Measurements from ENCODE around the gene MYCT1. TPM values are rescaled to one million over a fixed set of nuclear protein-coding genes. Genes with fewer than 3 reads are reported as not detected.

MYCT1 gene, protein sequence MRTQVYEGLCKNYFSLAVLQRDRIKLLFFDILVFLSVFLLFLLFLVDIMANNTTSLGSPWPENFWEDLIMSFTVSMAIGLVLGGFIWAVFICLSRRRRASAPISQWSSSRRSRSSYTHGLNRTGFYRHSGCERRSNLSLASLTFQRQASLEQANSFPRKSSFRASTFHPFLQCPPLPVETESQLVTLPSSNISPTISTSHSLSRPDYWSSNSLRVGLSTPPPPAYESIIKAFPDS
- 10 to 100 TPM in 1 of 4 donors, 1 to 10 TPM in 3; 5.3 to 13.7 (median 6.3) TPM for total RNA-seq
- polyA plus RNA-seq: 1 to 10 TPM; 4.5 to 7.3 (median 6.9) TPM
- long read RNA-seq, donor 1, partial matches to known transcripts: 1 of 2 reads
- long read RNA-seq, donor 1, other reads (novel, unspliced or antisense): 0 of 2 reads
- long read RNA-seq, donor 2, partial matches to known transcripts: 0 of 2 reads
- long read RNA-seq, donor 2, other reads (novel, unspliced or antisense): 2 of 2 reads

DNA sequence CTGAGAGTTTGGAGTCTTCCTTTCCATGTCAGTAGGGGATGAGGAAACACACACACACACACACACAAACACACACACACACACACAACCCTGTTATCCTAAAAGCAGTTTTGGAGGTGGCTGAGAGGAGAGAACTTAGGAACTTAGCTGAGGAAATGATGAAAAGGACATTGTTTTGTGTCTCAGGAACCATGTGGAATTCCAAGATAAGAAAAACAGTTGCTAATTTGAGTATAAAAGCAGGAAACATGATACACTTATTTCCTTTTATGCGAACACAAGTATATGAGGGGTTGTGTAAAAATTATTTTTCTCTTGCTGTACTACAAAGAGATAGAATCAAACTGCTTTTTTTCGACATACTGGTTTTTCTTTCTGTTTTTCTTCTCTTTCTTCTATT is at the start of gene MYCT1:
Gene MYCT1, plus strand, starts transcription at position 264 of the 400 bp plus-strand sequence. Its CDS starts 6 bp downstream, at position 270.
- Histone ChIP-seq H3K27ac (peak within 1 kb of the TSS; percentile 13), H3K4me3 (peak within 1 kb of the TSS; percentile 44), H3K4me1 (no peaks in the 10 kb centered on the region), H3K27me3 (ENCODE audit: insufficient read depth in 3 of 3, low read length in 2 of 3) (no peaks in the 10 kb centered on the region), H3K36me3 (ENCODE audit: insufficient read depth in 1 of 2, low read depth in 1 of 2) (no peaks in the 10 kb centered on the region), H3K9me3 (no peaks in the 10 kb centered on the region)
- no peak for ATAC-seq
- intact Hi-C loops (cut with DNase I): no loop called here
- TF ChIP-seq, protein P1, sequence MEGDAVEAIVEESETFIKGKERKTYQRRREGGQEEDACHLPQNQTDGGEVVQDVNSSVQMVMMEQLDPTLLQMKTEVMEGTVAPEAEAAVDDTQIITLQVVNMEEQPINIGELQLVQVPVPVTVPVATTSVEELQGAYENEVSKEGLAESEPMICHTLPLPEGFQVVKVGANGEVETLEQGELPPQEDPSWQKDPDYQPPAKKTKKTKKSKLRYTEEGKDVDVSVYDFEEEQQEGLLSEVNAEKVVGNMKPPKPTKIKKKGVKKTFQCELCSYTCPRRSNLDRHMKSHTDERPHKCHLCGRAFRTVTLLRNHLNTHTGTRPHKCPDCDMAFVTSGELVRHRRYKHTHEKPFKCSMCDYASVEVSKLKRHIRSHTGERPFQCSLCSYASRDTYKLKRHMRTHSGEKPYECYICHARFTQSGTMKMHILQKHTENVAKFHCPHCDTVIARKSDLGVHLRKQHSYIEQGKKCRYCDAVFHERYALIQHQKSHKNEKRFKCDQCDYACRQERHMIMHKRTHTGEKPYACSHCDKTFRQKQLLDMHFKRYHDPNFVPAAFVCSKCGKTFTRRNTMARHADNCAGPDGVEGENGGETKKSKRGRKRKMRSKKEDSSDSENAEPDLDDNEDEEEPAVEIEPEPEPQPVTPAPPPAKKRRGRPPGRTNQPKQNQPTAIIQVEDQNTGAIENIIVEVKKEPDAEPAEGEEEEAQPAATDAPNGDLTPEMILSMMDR (IDR thresholded peaks at IDR 0.05): no peak
- no peak for DNase-seq
- 47 to 69% (median 57%) methylated on average over 2 of the region's 2 CpGs for WGBS, 3 donors

DNA sequence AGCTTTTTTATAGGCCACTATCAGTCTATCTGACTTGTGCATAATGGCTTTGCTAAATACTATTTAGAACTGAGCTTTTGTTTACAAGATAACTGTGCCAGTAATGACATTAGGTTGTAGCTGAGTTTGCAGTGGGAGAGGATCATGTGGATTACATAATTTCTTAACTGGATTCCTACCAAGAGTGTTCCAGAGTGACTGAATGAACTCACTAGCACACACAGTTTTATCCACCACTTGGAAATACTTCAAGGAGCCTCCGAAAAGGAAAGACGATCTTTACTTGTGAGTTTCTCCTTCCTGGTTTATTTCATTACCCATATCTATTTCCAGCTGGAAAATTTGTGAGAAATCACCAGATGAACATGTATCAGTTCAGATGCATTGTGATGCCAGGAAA is 49.6 kb upstream of the MYCT1 start:
- TF ChIP-seq, protein P1 (IDR thresholded peaks at IDR 0.05): no peak
- H3K27ac ChIP-seq: no peak overlapping the region
- 15 to 25% (median 20%) methylated on average over 2 of the region's 2 CpGs for WGBS, 3 donors
- intact Hi-C loops (cut with DNase I): loop anchor here in 1 of 2 donors (10.0 kb wide), 1 partner anchor 93 kb away; no protein-coding TSS in a partner anchor
- no peaks in the 10 kb centered on the region for H3K27me3 ChIP-seq (ENCODE audit: insufficient read depth in 3 of 3, low read length in 2 of 3)
- H3K4me1 ChIP-seq: no peaks in the 10 kb centered on the region
- DNase-seq (no peak), ATAC-seq (no peak)
- no peaks in the 10 kb centered on the region for H3K36me3 ChIP-seq (ENCODE audit: insufficient read depth in 1 of 2, low read depth in 1 of 2)
- H3K9me3 ChIP-seq: no peaks in the 10 kb centered on the region
- no peak overlapping the region for H3K4me3 ChIP-seq

DNA sequence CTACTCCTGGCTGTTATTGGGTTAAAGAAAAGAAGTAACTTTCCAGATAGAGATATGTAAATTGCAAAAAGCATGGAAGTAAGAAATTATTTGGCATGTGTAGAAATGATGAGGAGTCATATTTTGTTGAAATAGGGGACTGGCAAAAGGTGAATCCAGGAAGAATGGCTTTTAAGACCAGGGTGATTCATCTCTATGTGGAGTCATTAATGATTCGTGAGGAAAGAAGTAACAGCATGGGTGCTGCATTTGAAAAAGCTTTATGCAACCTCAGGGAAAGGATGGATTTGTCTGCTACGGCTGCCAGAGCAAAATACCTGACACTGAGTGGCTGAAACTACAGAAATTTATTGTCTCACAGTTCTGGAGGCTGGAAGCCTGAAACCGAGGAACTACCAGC is 45.7 kb upstream of the MYCT1 start:
- intact Hi-C loops (cut with DNase I): no loop called here
- H3K27ac ChIP-seq: no peak overlapping the region
- no peaks in the 10 kb centered on the region for H3K4me1 ChIP-seq
- no peaks in the 10 kb centered on the region for H3K36me3 ChIP-seq (ENCODE audit: insufficient read depth in 1 of 2, low read depth in 1 of 2)
- no peaks in the 10 kb centered on the region for H3K9me3 ChIP-seq
- TF ChIP-seq, protein P1 (IDR thresholded peaks at IDR 0.05): no peak
- 49 to 67% (median 66%) methylated on average over 3 of the region's 3 CpGs for WGBS, 3 donors
- no peaks in the 10 kb centered on the region for H3K27me3 ChIP-seq (ENCODE audit: insufficient read depth in 3 of 3, low read length in 2 of 3)
- H3K4me3 ChIP-seq: no peak overlapping the region
- no peak for DNase-seq
- no peak for ATAC-seq

DNA sequence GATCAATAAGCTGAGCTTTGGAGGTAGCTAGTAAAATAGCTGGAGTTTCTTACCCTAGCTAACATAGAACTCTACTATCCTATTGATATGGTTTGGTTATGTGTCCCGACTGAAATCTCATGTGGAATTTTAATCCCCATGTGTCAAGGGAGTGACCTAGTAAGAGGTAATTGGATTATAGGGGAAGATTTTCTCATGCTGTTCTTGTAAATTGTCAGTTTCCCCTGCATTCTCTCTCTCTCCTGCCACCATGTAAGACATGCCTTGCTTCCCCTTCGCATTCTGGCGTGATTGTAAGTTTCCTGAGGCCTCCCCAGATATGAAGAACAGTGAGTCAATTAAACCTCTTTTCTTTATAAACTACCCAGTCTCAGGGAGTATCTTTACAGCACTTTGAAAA is 35.9 kb upstream of the MYCT1 start:
- H3K4me3 ChIP-seq: no peak overlapping the region
- H3K4me1 ChIP-seq: no peaks in the 10 kb centered on the region
- WGBS, 3 donors: 84 to 92% (median 91%) methylated on average over 3 of the region's 3 CpGs
- no peaks in the 10 kb centered on the region for H3K36me3 ChIP-seq (ENCODE audit: insufficient read depth in 1 of 2, low read depth in 1 of 2)
- no peak overlapping the region for H3K27ac ChIP-seq
- DNase-seq: no peak
- TF ChIP-seq, protein P1 (IDR thresholded peaks at IDR 0.05): no peak
- intact Hi-C loops (cut with DNase I): no loop called here
- ATAC-seq: no peak
- H3K27me3 ChIP-seq (ENCODE audit: insufficient read depth in 3 of 3, low read length in 2 of 3): peaks cover 0 to 3% (median 0%) of the 10 kb centered on the region in 3 donors
- no peaks in the 10 kb centered on the region for H3K9me3 ChIP-seq
